ENCODE data around the gene PARP9. TPM values are rescaled to one million over a fixed set of nuclear protein-coding genes. Genes with fewer than 3 reads are reported as not detected.
"Not testable (repeated sequence)": the region's sequence is repeated elsewhere in the genome, so short reads cannot be mapped to it uniquely, and the experiment has no call there.

The PARP9 gene
- total RNA-seq, 1 donor from 2014 or later, result 37.9 TPM

DNA sequence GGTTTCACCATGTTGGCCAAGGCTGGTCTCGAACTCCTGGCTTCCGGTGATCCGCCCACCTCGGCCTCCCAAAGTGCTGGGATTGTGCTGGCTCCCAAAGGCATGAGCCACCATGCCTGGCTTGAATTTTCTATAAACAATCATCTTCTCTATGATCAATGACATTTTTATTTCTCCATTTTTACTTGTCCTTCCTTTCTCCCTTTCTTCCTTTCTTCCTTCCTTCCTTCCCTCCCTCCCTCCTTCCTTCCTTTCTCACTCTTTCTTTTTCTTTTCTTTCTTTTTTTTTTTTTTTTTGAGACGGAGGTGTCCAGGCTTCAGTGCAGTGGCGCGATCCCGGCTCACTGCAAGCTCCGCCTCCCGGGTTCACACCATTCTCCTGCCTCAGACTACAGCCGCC, 40.8 kb downstream of the PARP9 start:
- DNase-seq (ENCODE audit: extremely low read depth, low read depth, low spot score), result no peak

GRCh38 chr3:122520861-122521260, 43.2 kb downstream of the PARP9 start:
- no peak for DNase-seq (ENCODE audit: extremely low read depth, low read depth, low spot score)

DNA sequence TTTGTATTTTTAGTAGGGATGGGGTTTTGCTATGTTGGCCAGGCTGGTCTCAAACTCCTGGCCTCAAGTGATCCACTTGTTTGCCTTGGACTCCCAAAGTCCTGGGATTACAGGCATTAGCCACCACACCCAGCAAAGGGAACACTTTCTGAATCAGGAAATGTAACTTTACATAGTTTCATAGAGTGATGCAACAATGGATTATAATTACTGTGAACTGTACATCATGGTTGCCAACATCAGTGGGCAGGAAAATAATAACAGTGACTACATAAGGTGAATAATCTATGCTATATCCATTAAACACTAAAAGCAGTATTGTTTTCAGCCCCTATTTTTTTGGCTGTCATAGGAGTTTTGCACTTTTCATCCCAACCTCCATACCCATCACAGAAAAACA, 44.4 kb downstream of the PARP9 start:
- no peak for DNase-seq (ENCODE audit: extremely low read depth, low read depth, low spot score)

- no peak for DNase-seq (ENCODE audit: extremely low read depth, low read depth, low spot score)
Measured at GRCh38 chr3:122516846-122517360, 47.2 kb downstream of the PARP9 start.

DNA sequence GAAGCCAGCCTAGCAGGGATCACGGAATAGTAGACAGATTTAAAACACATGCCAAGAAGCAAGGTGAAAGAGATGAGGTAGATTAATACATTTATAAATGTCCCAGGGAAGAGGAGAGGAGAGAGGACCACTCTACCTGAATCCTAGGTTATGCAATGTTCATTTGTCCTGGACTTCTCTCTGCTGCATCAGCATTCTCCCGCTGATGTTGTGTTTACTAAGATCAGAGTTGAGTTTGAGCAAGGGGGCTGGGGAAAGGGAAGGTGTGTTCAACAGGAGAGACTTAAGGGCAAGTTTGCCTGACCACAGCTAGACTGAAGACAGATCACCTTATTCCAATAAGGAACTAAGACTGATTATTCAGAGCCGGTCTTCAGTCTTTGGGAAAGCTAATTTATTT, 48.2 kb downstream of the PARP9 start:
- no peak for DNase-seq (ENCODE audit: extremely low read depth, low read depth, low spot score)

- no peak for DNase-seq (ENCODE audit: extremely low read depth, low read depth, low spot score)
Measured at GRCh38 chr3:122515020-122515468, 49.1 kb downstream of the PARP9 start.

DNA sequence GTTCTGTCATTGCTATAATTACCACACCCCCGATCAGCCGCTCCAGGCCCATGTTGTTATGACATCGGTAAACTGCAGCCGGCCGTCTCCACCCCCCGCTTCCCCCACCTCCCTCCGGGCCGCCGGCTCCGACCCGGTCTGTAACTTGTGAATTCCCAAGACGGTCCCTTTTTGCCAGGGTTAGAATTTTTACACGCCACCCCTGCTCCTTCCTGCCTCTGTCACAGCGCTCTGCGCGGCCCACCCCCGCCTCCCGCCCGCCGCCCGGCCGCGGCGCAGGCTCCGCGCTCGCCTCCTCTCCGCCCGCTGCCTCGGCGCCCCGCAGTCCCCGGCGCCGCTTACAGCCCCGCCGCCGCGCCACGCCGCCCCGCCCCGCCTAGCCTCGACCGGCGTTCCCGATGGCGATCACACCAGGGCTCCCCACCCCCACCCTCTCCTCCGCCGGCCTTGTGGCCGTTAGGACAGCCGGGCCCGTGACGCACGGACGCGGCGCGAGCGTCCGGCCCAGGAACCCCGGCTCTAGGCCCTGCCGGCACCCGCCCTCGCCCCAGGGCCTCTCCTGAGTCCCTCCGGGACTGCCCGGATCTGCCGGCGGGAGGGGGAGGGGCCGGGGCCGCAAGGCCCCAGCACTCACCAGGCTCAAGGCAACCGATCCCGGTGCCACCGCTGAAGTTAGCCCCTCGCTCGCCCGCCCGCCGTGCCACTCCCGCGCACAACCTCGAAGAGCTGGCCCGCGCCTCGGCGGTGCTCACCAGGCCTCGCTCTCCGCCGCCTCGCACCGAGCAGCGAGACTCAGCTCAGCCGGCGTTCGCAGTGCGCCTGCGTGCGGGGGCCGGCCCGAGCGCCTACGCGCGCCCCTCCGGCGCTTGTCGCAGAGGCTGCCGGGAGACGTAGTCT, 49.7 kb downstream of the PARP9 start, which contains the start of gene KPNA1:
Gene KPNA1, minus strand, starts transcription at position 817 of the 897 bp plus-strand sequence. CDS start 18,374 bp downstream, outside the sequence.
- DNase-seq (ENCODE audit: extremely low read depth, low read depth, low spot score), result no peak

GRCh38 chr3:122513386-122514122, 50.5 kb downstream of the PARP9 start:
- no peak for DNase-seq (ENCODE audit: extremely low read depth, low read depth, low spot score)

- no peak for DNase-seq (ENCODE audit: extremely low read depth, low read depth, low spot score)
Measured at GRCh38 chr3:122512284-122512683, 51.8 kb downstream of the PARP9 start.

GRCh38 chr3:122510878-122511535, 53.1 kb downstream of the PARP9 start:
- no peak for DNase-seq (ENCODE audit: extremely low read depth, low read depth, low spot score)

- DNase-seq (ENCODE audit: extremely low read depth, low read depth, low spot score), result not testable (repeated sequence)
Measured at GRCh38 chr3:122508944-122509343, 55.2 kb downstream of the PARP9 start.

GRCh38 chr3:122508135-122508914, 55.8 kb downstream of the PARP9 start:
- DNase-seq (ENCODE audit: extremely low read depth, low read depth, low spot score), result no peak

DNA sequence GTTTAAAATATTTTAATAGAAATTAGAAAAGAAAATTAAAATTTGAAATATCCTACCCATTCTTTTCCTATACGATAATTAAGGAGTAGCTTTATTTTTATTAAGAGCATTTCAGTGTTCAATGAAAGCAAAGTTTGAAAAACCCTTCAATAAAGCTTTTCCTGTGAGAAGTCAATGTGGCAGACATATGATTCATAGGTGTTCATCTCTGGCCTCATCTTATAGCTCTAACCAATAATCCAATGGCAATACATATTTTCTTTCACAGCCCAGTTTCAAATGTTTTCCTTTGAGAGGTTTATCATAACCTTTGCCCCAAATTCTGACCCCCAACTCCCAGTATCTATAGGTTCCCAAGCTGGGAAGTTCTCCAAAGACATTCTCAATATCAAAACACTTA, 57.6 kb downstream of the PARP9 start:
- DNase-seq (ENCODE audit: extremely low read depth, low read depth, low spot score), result no peak

DNA sequence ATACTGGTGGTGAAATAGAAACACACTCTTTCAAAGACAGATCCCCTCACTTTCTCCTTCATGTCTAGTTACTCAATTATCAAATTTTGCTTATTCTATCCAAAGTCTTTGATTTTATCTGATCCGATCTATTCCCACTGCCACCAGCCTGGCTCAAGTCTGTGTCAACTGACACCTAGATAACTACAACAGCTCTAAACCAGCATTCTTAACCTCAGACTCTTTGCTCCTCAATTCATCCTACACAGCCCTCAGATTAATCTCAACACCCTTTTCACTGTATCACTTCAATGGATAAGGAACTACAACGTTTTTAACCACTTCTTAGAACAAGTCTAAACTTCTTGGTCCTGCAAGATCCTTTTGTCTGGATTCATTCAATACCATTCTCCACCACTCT, 58.4 kb downstream of the PARP9 start:
- no peak for DNase-seq (ENCODE audit: extremely low read depth, low read depth, low spot score)

DNA sequence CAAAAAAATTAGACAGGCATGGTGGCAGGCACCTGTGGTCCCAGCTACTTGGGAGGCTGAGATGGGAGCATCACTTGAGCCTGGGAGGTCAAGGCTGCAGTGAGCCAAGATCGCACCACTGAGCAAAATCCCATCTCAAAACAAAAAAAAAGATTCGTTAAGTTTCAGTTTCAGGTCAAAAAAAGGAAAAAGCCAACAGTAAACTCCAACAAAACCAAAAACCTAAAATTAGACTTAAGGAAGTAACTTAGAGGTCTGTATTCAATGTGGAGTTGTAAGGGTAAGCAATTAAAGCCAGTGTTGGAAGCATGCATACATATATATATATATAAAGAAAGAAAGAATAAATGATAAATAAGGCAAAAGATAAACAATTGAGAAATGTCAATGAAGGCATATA, 61.2 kb downstream of the PARP9 start:
- DNase-seq (ENCODE audit: extremely low read depth, low read depth, low spot score), result no peak

- no peak for DNase-seq (ENCODE audit: extremely low read depth, low read depth, low spot score)
Measured at GRCh38 chr3:122502139-122502538, 62.0 kb downstream of the PARP9 start.

GRCh38 chr3:122500964-122501363, 63.1 kb downstream of the PARP9 start:
- DNase-seq (ENCODE audit: extremely low read depth, low read depth, low spot score), result not testable (repeated sequence)

- no peak for DNase-seq (ENCODE audit: extremely low read depth, low read depth, low spot score)
Measured at GRCh38 chr3:122498152-122498551, 65.9 kb downstream of the PARP9 start.

DNA sequence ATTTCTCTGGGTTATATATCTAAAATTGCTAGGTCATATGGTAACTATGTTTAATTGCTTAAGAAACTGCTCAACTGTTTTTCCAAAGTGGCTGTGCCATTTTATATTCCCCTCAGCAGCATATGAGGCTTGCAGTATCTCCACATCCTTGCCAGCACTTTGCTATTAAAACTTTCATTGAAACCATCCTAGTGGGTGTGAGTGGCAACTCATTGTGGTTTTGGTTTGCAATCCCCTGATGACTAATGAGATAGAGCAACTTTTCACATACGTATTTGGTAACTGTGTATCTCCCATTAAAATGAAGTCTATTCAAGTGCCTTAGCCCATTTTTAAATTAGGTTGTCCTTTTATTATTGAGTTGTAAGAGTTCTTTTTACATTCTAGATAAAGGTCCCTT, 66.7 kb downstream of the PARP9 start:
- no peak for DNase-seq (ENCODE audit: extremely low read depth, low read depth, low spot score)

GRCh38 chr3:122496508-122496907, 67.6 kb downstream of the PARP9 start:
- DNase-seq (ENCODE audit: extremely low read depth, low read depth, low spot score), result no peak
